Muscle layer of duodenum (tissue), 2 donors: ENCODE measurements around the gene SLC1A1.

Experiments used
- H3K27ac ChIP-seq: one replicate; pipeline ENCODE4 v1.7.0; 2013; ENCODE audit warnings: mild to moderate bottlenecking, low read length
- H3K27me3 ChIP-seq: one replicate; pipeline ENCODE4 v1.7.0; 2013; ENCODE audit warnings: low read depth, mild to moderate bottlenecking, control low read depth, low read length
- H3K36me3 ChIP-seq, 2 donors: one replicate each; pipeline ENCODE4 v1.7.0; 2013; ENCODE audit warnings: low read length in 2 of 2, control low read depth in 1 of 2, mild to moderate bottlenecking in 1 of 2; ENCODE audit not compliant: insufficient read depth in 2 of 2, control insufficient read depth in 1 of 2
- H3K4me1 ChIP-seq, 2 donors: one replicate each; pipeline ENCODE4 v1.7.0; 2013; ENCODE audit warnings: low read length in 2 of 2, mild to moderate bottlenecking in 2 of 2, control low read depth in 1 of 2, moderate library complexity in 1 of 2; ENCODE audit not compliant: insufficient read depth in 2 of 2, control insufficient read depth in 1 of 2
- H3K4me3 ChIP-seq, 2 donors: one replicate each; pipeline ENCODE4 v1.7.0; 2013; ENCODE audit warnings: low read length in 2 of 2, low read depth in 1 of 2, mild to moderate bottlenecking in 1 of 2
- H3K9me3 ChIP-seq, 2 donors: one replicate each; pipeline ENCODE4 v1.7.0; 2013; ENCODE audit warnings: low read length in 2 of 2, control low read depth in 1 of 2, mild to moderate bottlenecking in 1 of 2; ENCODE audit not compliant: control insufficient read depth in 1 of 2
- donor health status: healthy.

The SLC1A1 gene

GRCh38 chr9:4581861-4582565 lies 91.7 kb downstream of the SLC1A1 start:
- Histone ChIP-seq H3K4me1 (no peaks in the 10 kb centered on the region), H3K27ac (no peak overlapping the region)

DNA sequence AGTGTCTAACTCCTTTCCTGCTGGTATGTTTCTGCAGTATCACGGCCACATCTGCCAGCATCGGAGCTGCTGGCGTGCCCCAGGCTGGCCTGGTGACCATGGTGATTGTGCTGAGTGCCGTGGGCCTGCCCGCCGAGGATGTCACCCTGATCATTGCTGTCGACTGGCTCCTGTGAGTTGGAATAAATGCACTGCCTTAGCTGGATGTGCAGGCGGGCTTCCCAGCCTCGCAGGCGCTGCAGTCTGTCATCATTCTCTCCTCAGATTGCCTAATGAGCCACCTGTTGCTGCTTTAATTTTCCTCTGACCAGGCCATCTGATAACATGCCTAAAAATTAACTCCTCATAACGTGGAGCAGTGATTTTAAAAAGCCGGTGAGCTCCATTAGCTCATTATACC lies 92.7 kb downstream of the SLC1A1 start:
- Histone ChIP-seq H3K4me1 (no peaks in the 10 kb centered on the region), H3K27ac (no peak overlapping the region), H3K36me3 (peaks cover 0 to 7% of the 10 kb centered on the region in 2 donors), H3K4me3 (no peak overlapping the region), H3K9me3 (no peaks in the 10 kb centered on the region), H3K27me3 (no peaks in the 10 kb centered on the region)

More at GRCh38 chr9:4581861-4582565, 91.7 kb downstream of the SLC1A1 start:
- H3K36me3 ChIP-seq = peaks cover 0 to 7% of the 10 kb centered on the region in 2 donors
- no peaks in the 10 kb centered on the region for H3K9me3 ChIP-seq
- no peaks in the 10 kb centered on the region for H3K27me3 ChIP-seq
- H3K4me3 ChIP-seq = no peak overlapping the region

DNA sequence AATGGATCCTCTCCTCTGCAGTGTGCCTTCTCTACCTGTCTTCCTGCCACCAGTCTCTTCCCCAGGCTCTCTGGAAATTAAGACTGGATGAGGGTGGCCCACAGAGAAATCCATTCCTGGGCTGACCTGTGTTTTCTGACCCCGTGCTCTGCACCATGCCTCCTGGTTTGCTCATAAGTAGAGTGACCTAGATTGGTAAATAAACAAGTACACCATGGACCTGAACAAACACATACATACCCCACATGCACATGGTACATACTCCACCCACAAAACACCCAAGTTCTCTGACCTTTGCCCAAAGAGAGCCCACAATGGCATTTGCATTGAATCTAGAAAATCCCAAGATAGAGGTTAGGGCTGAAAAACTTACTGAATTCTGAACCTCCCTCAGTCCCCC lies 94.4 kb downstream of the SLC1A1 start:
- Histone ChIP-seq H3K4me3 (no peak overlapping the region), H3K27ac (no peak overlapping the region), H3K27me3 (no peaks in the 10 kb centered on the region), H3K4me1 (peaks cover 0 to 8% of the 10 kb centered on the region in 2 donors), H3K9me3 (no peaks in the 10 kb centered on the region), H3K36me3 (peaks cover 0 to 7% of the 10 kb centered on the region in 2 donors)

GRCh38 chr9:4585135-4585534 lies 94.9 kb downstream of the SLC1A1 start:
- H3K27me3 ChIP-seq = no peaks in the 10 kb centered on the region

GRCh38 chr9:4588721-4589120 lies 98.5 kb downstream of the SLC1A1 start:
- no peak overlapping the region for H3K27ac ChIP-seq
- no peak overlapping the region for H3K4me3 ChIP-seq
- peaks cover 0 to 24% of the 10 kb centered on the region in 2 donors for H3K4me1 ChIP-seq
- no peaks in the 10 kb centered on the region for H3K27me3 ChIP-seq
- no peaks in the 10 kb centered on the region for H3K9me3 ChIP-seq
- H3K36me3 ChIP-seq = no peaks in the 10 kb centered on the region

More at GRCh38 chr9:4585135-4585534, 94.9 kb downstream of the SLC1A1 start:
- no peak overlapping the region for H3K4me3 ChIP-seq
- H3K36me3 ChIP-seq = peaks cover 0 to 7% of the 10 kb centered on the region in 2 donors
- H3K4me1 ChIP-seq = peaks cover 0 to 9% of the 10 kb centered on the region in 2 donors
- no peaks in the 10 kb centered on the region for H3K9me3 ChIP-seq
- no peak overlapping the region for H3K27ac ChIP-seq

DNA sequence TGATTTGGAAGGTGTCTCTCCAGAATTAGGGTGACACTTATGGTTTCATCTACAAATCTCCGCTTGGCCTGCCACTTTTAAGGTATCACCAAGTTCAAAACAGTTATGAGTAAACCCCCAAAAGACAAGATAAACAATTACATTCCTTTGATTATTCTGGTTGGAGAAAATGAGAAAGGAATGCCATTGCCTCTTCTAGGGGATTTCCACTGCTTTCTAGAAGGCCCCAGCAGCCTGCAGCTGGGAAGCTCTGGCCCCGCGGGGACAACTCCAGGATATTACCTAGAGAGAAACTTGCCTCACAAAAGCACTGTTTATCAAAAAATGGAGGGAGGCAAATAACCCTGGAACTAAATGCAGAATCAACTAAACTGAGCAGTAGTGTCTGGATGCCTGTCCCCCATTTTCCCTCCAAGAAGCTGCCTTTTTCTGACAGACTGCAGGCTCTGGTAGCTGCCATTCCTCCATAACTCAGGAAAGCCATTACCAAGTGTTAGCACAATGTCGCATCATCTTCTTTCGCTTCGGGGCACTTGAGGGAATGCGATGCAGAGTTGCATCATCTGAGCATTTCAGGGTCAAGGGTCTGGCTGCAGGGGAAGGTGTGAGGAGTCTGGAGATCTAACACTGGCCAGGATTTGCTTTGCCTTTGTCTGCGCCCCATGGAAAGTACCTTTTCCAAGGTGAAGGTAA lies 100.3 kb downstream of the SLC1A1 start:
- H3K27me3 ChIP-seq = no peaks in the 10 kb centered on the region
- no peaks in the 10 kb centered on the region for H3K9me3 ChIP-seq
- H3K4me3 ChIP-seq = peak overlapping the region in 1 of 2 donors; percentile 29
- H3K4me1 ChIP-seq = peaks cover 0 to 24% of the 10 kb centered on the region in 2 donors
- H3K27ac ChIP-seq = no peak overlapping the region
- H3K36me3 ChIP-seq = no peaks in the 10 kb centered on the region

DNA sequence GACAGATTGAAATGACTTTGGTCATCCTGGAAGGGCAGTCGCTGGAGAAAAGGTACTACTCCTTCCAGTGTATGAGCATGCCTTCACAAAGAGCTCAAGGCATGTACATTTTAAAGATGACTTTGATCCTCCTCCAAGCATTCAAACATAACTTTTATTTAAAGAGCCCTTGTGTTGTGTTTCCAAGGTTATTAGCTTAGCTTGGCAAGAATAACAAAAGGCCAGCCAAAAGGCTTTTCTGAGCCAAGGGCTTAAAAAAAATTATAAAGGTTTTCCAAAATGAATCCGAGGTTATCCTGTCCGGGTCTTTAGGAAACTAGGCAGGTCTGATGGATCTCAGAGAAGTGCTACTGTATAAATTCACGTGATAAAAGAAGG lies 100.8 kb downstream of the SLC1A1 start:
- Histone ChIP-seq H3K4me1 (peaks cover 0 to 24% of the 10 kb centered on the region in 2 donors), H3K9me3 (no peaks in the 10 kb centered on the region), H3K4me3 (peak overlapping the region in 1 of 2 donors; percentile 29), H3K27me3 (no peaks in the 10 kb centered on the region), H3K27ac (no peak overlapping the region), H3K36me3 (no peaks in the 10 kb centered on the region)

- H3K4me1 ChIP-seq = peaks cover 0 to 24% of the 10 kb centered on the region in 2 donors
- H3K9me3 ChIP-seq = no peaks in the 10 kb centered on the region
- H3K4me3 ChIP-seq = no peak overlapping the region
- H3K27me3 ChIP-seq = no peaks in the 10 kb centered on the region
- no peaks in the 10 kb centered on the region for H3K36me3 ChIP-seq
- no peak overlapping the region for H3K27ac ChIP-seq
Measured at GRCh38 chr9:4592295-4592694, 102.0 kb downstream of the SLC1A1 start.

DNA sequence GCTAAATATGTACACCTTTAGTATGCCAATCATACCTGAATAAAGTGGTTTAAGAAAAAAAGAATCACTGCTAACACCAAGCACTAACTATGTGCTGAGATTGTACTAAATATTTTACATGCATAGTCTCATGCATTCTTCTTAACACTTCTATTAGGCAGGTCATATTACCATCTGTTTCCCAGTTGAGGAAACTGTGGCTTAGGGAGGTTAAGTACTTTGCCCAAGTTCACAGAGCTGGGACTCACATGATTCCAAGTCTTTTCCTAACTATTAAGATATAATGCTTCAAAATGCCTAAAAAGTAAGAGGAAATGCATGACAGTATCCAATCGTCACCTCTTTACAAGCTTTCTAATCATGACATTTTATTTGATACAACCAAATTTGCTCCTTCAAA lies 102.6 kb downstream of the SLC1A1 start:
- no peaks in the 10 kb centered on the region for H3K9me3 ChIP-seq
- no peaks in the 10 kb centered on the region for H3K36me3 ChIP-seq
- no peak overlapping the region for H3K4me3 ChIP-seq
- no peak overlapping the region for H3K27ac ChIP-seq
- H3K27me3 ChIP-seq = no peaks in the 10 kb centered on the region
- peaks cover 0 to 24% of the 10 kb centered on the region in 2 donors for H3K4me1 ChIP-seq

- Histone ChIP-seq H3K9me3 (no peaks in the 10 kb centered on the region), H3K4me3 (no peak overlapping the region), H3K36me3 (no peaks in the 10 kb centered on the region), H3K27me3 (no peaks in the 10 kb centered on the region), H3K27ac (no peak overlapping the region), H3K4me1 (peaks cover 0 to 16% of the 10 kb centered on the region in 2 donors)
Measured at GRCh38 chr9:4594545-4594944, 104.3 kb downstream of the SLC1A1 start.

GRCh38 chr9:4594994-4595393 lies 104.7 kb downstream of the SLC1A1 start:
- Histone ChIP-seq H3K9me3 (no peaks in the 10 kb centered on the region), H3K36me3 (no peaks in the 10 kb centered on the region), H3K4me3 (no peak overlapping the region), H3K27ac (no peak overlapping the region), H3K27me3 (no peaks in the 10 kb centered on the region), H3K4me1 (peaks cover 0 to 16% of the 10 kb centered on the region in 2 donors)
